Measurements from ENCODE around the gene ALG2.

The ALG2 gene

DNA sequence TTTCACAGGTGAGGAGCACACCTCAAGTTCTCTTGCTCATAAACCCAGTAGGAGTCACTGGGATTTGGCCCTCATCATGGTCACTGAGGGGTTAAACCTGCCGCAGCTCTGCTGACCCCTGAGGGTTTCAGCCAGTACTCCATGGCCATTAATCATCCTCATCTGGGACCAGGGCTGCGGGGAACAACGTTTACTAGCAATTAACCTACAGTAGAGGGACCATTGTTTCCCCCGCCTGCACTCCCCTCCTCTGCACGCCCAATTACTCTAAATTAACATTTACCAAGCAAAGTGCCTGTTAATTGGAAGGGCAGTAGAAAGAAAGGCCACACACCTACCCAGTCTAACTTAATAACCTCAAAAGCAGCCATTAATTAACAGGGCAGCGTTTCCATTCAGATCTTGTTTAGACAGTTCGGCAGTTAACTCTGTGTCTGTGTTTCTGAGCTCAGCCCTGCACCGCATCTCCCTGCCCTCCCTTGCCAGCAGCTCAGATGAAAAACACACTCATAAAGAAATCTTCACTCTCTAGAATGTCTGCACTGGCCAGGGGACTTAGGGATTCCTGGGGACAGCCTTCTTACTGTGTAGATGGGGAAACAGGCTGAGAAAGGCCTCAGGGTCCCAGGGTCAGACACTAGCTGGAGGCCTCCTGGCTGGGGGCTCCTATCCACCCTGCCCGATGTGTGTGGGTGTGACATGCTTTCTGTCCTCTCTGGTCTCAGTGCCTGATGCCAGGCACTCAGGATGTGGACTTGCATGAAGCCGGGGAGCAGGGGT lies 51.6 kb downstream of the ALG2 start:
- peak; percentile 88 for DNase-seq

- no peak for DNase-seq
These were observed 52.7 kb downstream of the ALG2 start for GRCh38 chr9:99169086-99169485.

DNA sequence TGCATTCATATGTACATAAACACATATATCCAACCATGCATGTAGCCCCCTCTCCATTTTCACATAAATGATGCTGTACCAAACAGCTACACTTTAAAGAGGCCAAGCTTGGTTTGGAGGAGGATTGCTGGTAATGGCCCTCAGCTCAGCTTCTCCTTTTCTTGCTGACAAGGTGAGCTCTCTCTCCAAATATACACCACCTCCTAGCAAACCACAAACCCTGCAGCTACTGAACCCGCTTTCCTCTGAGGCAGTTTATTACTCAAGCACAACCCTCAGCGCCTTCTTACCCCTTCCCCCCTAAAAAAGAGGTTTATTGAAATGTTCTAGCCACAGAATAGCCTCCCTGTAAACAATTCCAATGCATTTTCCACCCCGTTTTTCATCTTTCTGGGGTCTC lies 54.0 kb downstream of the ALG2 start:
- no peak for DNase-seq

GRCh38 chr9:99167119-99167518 lies 54.6 kb downstream of the ALG2 start:
- DNase-seq: no peak

All from retina (tissue), 1 donor.